NCI-H2227 (cell line): Measurements from ENCODE around the gene LTBP4.
A peak's percentile ranks its signal among the peaks of the same experiment; 100 is the strongest.
"Not testable (repeated sequence)": the region's sequence is repeated elsewhere in the genome, so short reads cannot be mapped to it uniquely, and the experiment has no call there.

Experiments
- DNase-seq: peaks from one replicate; lab custom pipeline; 2025; ENCODE audit not compliant: unreplicated experiment; lab: John Stamatoyannopoulos, UW

The LTBP4 gene

GRCh38 chr19:40576585-40577451 lies 24.4 kb upstream of the LTBP4 start, which contains the start of gene SHKBP1:
Gene SHKBP1, plus strand, starts transcription at chr19:40576873. Its CDS starts 27 bp downstream, at chr19:40576900.
- peak; percentile 100 for DNase-seq

- DNase-seq = peak; percentile 80
Measured at GRCh38 chr19:40578442-40578908, 22.7 kb upstream of the LTBP4 start.

GRCh38 chr19:40580619-40581018 lies 20.6 kb upstream of the LTBP4 start:
- DNase-seq = no peak

- no peak for DNase-seq
Measured at GRCh38 chr19:40581531-40581930, 19.6 kb upstream of the LTBP4 start.

GRCh38 chr19:40582467-40582866 lies 18.7 kb upstream of the LTBP4 start:
- DNase-seq = no peak

GRCh38 chr19:40583283-40583682 lies 17.9 kb upstream of the LTBP4 start:
- no peak for DNase-seq

GRCh38 chr19:40584007-40584406 lies 17.2 kb upstream of the LTBP4 start:
- no peak for DNase-seq

GRCh38 chr19:40585241-40585981 lies 15.8 kb upstream of the LTBP4 start:
- no peak for DNase-seq

GRCh38 chr19:40585982-40586422 lies 15.2 kb upstream of the LTBP4 start:
- no peak for DNase-seq

GRCh38 chr19:40586611-40587010 lies 14.6 kb upstream of the LTBP4 start:
- DNase-seq = no peak

GRCh38 chr19:40588110-40588854 lies 12.9 kb upstream of the LTBP4 start:
- DNase-seq = no peak

GRCh38 chr19:40588926-40589569 lies 12.1 kb upstream of the LTBP4 start:
- no peak for DNase-seq

- no peak for DNase-seq
Measured at GRCh38 chr19:40589591-40590429, 11.4 kb upstream of the LTBP4 start.

GRCh38 chr19:40590464-40591265 lies 10.5 kb upstream of the LTBP4 start:
- no peak for DNase-seq

GRCh38 chr19:40591724-40592123 lies 9.4 kb upstream of the LTBP4 start:
- not testable (repeated sequence) for DNase-seq

- DNase-seq = peak; percentile 90
Measured at GRCh38 chr19:40592170-40592569, 9.0 kb upstream of the LTBP4 start.

GRCh38 chr19:40594255-40594654 lies 6.9 kb upstream of the LTBP4 start:
- DNase-seq = peak; percentile 90

GRCh38 chr19:40594657-40595091 lies 6.5 kb upstream of the LTBP4 start:
- peak; percentile 84 for DNase-seq
